Nephron (organoid): ENCODE results near the gene SYTL1.
A peak's percentile ranks its signal among the peaks of the same experiment; 100 is the strongest.

Source experiments
- H3K27ac Mint-ChIP-seq, 3 experiments: 2 replicates each; pipeline ENCODE4 v1.8.0; 2020; ENCODE audit warnings: mixed read lengths in 3 of 3, mild to moderate bottlenecking in 2 of 3, moderate library complexity in 1 of 3
- H3K27me3 Mint-ChIP-seq: 2 replicates; pipeline ENCODE4 v1.8.0; 2021; ENCODE audit warnings: low read depth, mild to moderate bottlenecking, moderate library complexity, mixed read lengths
- H3K36me3 Mint-ChIP-seq: 2 replicates; pipeline ENCODE4 v1.8.0; 2020; ENCODE audit warnings: low read depth, mixed read lengths
- H3K4me1 Mint-ChIP-seq: 2 replicates; pipeline ENCODE4 v1.8.0; 2020; ENCODE audit warnings: mixed read lengths
- H3K4me3 Mint-ChIP-seq, 3 experiments: 2 replicates each; pipeline ENCODE4 v1.8.0; 2020; ENCODE audit warnings: mild to moderate bottlenecking in 3 of 3, mixed read lengths in 3 of 3, moderate library complexity in 2 of 3
- H3K9me3 Mint-ChIP-seq: 2 replicates; pipeline ENCODE4 v1.8.0; 2020; ENCODE audit warnings: mixed read lengths
- TF ChIP-seq, protein P1 (sequence below), 3 experiments: fragments of 200-600 bp; sonication (generic); IDR thresholded peaks; one replicate each; pipeline ENCODE4 v1.5.0; 2021; ENCODE audit warnings: antibody characterized with exemption in 3 of 3; ENCODE audit not compliant: unreplicated experiment in 3 of 3

The SYTL1 gene

DNA sequence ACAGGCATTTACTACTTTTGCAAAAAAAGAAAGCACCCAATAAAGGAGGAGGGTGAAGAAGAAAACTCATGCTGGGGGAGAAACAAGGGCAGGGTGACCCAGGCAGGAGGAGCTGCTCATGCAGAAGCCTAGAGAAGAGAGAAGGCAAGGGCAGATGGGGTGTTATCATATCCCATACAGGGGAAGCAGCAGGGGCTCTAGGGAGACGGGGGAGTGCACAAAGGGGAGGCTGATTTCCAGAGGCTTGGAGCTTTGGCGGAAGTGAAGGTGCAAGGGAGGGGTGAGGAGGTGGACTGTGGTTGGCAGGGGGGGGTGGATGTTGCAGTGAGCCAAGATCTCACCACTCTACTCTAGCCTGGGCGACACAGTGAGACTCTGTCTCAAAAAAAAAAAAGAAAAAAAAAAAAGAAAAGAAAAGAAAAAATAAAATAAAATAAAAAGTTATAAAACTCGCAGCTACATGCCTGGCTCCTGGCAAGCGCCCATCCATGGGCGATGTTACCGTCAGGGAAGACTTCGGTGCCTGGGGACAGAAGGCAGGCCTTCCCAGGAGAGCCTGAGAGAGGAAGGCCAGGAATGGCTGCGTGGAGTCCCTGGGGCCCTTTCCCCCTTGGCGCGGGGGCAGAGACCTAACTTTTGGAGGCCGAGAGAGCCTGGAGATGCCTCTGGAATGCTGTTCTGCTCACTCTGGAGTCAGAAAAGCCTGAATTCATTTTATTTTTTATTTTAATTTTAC lies 36.1 kb downstream of the SYTL1 start:
- H3K27me3 Mint-ChIP-seq = peaks cover 29% of the 10 kb centered on the region
- H3K9me3 Mint-ChIP-seq = no peaks in the 10 kb centered on the region
- H3K4me3 Mint-ChIP-seq = no peak overlapping the region
- peaks cover 16% of the 10 kb centered on the region for H3K4me1 Mint-ChIP-seq
- no peaks in the 10 kb centered on the region for H3K36me3 Mint-ChIP-seq
- peak overlapping the region in 2 of 3 experiments; percentile 3 to 31 for H3K27ac Mint-ChIP-seq
- TF ChIP-seq, protein P1, sequence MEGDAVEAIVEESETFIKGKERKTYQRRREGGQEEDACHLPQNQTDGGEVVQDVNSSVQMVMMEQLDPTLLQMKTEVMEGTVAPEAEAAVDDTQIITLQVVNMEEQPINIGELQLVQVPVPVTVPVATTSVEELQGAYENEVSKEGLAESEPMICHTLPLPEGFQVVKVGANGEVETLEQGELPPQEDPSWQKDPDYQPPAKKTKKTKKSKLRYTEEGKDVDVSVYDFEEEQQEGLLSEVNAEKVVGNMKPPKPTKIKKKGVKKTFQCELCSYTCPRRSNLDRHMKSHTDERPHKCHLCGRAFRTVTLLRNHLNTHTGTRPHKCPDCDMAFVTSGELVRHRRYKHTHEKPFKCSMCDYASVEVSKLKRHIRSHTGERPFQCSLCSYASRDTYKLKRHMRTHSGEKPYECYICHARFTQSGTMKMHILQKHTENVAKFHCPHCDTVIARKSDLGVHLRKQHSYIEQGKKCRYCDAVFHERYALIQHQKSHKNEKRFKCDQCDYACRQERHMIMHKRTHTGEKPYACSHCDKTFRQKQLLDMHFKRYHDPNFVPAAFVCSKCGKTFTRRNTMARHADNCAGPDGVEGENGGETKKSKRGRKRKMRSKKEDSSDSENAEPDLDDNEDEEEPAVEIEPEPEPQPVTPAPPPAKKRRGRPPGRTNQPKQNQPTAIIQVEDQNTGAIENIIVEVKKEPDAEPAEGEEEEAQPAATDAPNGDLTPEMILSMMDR (IDR thresholded peaks at IDR 0.05; ENCODE audit: unreplicated experiment in 3 of 3) = no peak

DNA sequence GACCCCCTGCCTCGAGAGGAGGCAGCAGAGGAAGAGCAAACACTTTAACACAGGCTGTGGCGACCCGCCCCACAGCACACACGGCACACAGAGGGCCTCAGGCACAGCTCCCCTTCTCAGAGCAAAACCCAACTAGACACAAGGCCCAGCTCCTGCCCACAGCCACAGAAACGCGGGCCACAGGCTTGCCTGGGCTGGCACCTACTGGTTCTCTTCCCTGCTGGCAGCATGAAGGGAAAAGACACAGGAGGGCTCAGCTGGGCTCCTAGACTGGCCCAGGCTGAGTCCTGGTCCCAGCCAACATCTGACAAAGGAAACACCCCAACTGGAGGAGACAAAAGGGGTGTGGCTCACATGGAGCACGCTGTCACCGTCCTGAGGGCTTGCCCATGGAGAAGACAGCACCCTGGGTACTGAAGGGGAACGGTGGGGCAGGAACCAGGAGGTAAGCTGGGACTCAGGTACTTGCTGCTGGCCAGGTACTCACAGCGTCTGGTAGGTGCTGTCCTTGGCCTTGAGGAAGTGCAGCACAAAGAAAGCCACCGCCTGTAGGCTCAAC lies 37.8 kb downstream of the SYTL1 start:
- no peak overlapping the region for H3K4me3 Mint-ChIP-seq
- TF ChIP-seq, protein P1 (IDR thresholded peaks at IDR 0.05; ENCODE audit: unreplicated experiment in 3 of 3) = no peak
- peaks cover 16% of the 10 kb centered on the region for H3K4me1 Mint-ChIP-seq
- H3K36me3 Mint-ChIP-seq = no peaks in the 10 kb centered on the region
- H3K27me3 Mint-ChIP-seq = peaks cover 29% of the 10 kb centered on the region
- H3K27ac Mint-ChIP-seq = no peak overlapping the region
- no peaks in the 10 kb centered on the region for H3K9me3 Mint-ChIP-seq

DNA sequence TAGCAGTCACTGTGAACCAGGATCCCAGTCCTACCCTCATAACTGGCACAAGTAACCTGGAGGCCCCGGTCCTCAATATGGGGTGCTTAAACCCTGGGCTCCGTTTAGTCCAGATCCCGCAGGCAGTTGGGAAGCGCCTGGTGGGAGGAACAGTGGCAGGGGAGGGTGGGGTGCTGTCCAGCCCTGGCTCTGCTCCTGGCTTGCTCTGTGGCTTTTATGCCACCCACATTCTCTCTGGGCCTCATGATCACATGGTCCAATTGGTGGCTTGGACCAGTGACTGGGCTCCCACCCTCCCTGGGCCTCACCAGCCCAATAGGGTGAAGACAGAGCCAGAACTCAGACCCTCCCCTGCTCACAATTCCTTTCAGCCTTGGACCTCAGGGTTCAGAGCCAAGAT lies 38.4 kb downstream of the SYTL1 start:
- H3K27me3 Mint-ChIP-seq = peaks cover 29% of the 10 kb centered on the region
- H3K27ac Mint-ChIP-seq = peak overlapping the region in 1 of 3 experiments; percentile 63
- H3K9me3 Mint-ChIP-seq = no peaks in the 10 kb centered on the region
- peaks cover 16% of the 10 kb centered on the region for H3K4me1 Mint-ChIP-seq
- no peaks in the 10 kb centered on the region for H3K36me3 Mint-ChIP-seq
- no peak overlapping the region for H3K4me3 Mint-ChIP-seq
- TF ChIP-seq, protein P1 (IDR thresholded peaks at IDR 0.05; ENCODE audit: unreplicated experiment in 3 of 3) = no peak

- no peaks in the 10 kb centered on the region for H3K9me3 Mint-ChIP-seq
- H3K27me3 Mint-ChIP-seq = peaks cover 30% of the 10 kb centered on the region
- H3K27ac Mint-ChIP-seq = peak overlapping the region in 2 of 3 experiments; percentile 53 to 63
- H3K4me1 Mint-ChIP-seq = peaks cover 16% of the 10 kb centered on the region
- peak overlapping the region in 2 of 3 experiments; percentile 3 to 42 for H3K4me3 Mint-ChIP-seq
- TF ChIP-seq, protein P1 (IDR thresholded peaks at IDR 0.05; ENCODE audit: unreplicated experiment in 3 of 3) = no peak
- H3K36me3 Mint-ChIP-seq = no peaks in the 10 kb centered on the region
Observed at GRCh38 chr1:27380766-27381733, 39.2 kb downstream of the SYTL1 start.

- TF ChIP-seq, protein P1 (IDR thresholded peaks at IDR 0.05; ENCODE audit: unreplicated experiment in 3 of 3) = no peak
- Mint-ChIP-seq H3K27ac (peak overlapping the region in 2 of 3 experiments; percentile 33 to 61), H3K9me3 (no peaks in the 10 kb centered on the region), H3K4me3 (no peak overlapping the region), H3K36me3 (no peaks in the 10 kb centered on the region), H3K4me1 (peaks cover 16% of the 10 kb centered on the region), H3K27me3 (peaks cover 35% of the 10 kb centered on the region)
Observed at GRCh38 chr1:27381969-27382762, 40.3 kb downstream of the SYTL1 start.
